Endodermal cell (in vitro differentiated cells): Measurements from ENCODE around the gene CAPG. TPM values are rescaled to one million over a fixed set of nuclear protein-coding genes. Genes with fewer than 3 reads are reported as not detected.
A peak's percentile ranks its signal among the peaks of the same experiment; 100 is the strongest.
"Not testable (repeated sequence)": the region's sequence is repeated elsewhere in the genome, so short reads cannot be mapped to it uniquely, and the experiment has no call there.

Experiments
- DNase-seq: peaks from one replicate; pipeline ENCODE4 v3.0.0-alpha.2; 2017
- H3K27ac ChIP-seq: 2 replicates; pipeline ENCODE4 v1.5.1; 2013; ENCODE audit warnings: mild to moderate bottlenecking, low read depth, low read length, moderate library complexity
- H3K27me3 ChIP-seq: 2 replicates; pipeline ENCODE4 v1.6.1; 2013; ENCODE audit warnings: mild to moderate bottlenecking, low read length, moderate library complexity; ENCODE audit not compliant: insufficient read depth, control insufficient read depth, poor library complexity, severe bottlenecking
- H3K36me3 ChIP-seq: 2 replicates; pipeline ENCODE4 v1.7.0; 2013; ENCODE audit warnings: mild to moderate bottlenecking, low read length, moderate library complexity; ENCODE audit not compliant: control insufficient read depth, insufficient read depth
- H3K4me1 ChIP-seq: one replicate; pipeline ENCODE4 v1.7.0; 2013; ENCODE audit warnings: low read length; ENCODE audit not compliant: control insufficient read depth, insufficient read depth
- H3K4me3 ChIP-seq: 2 replicates; pipeline ENCODE4 v1.5.1; 2013; ENCODE audit warnings: mild to moderate bottlenecking, low read length, moderate library complexity
- H3K9ac ChIP-seq: 2 replicates; pipeline ENCODE4 v1.6.1; 2013; ENCODE audit warnings: mild to moderate bottlenecking, low read length, moderate library complexity; ENCODE audit not compliant: poor library complexity, severe bottlenecking; ENCODE audit errors: extremely low read depth
- H3K9me3 ChIP-seq: 2 replicates; pipeline ENCODE4 v1.6.1; 2013; ENCODE audit warnings: mild to moderate bottlenecking, low read length, moderate library complexity; ENCODE audit not compliant: control insufficient read depth
- H3K27ac Mint-ChIP-seq: 2 replicates; pipeline ENCODE4 v1.8.0; 2020; ENCODE audit warnings: mixed read lengths
- H3K27me3 Mint-ChIP-seq: 2 replicates; pipeline ENCODE4 v1.8.0; 2021; ENCODE audit warnings: mild to moderate bottlenecking, mixed read lengths; ENCODE audit not compliant: insufficient read depth
- H3K36me3 Mint-ChIP-seq: 2 replicates; pipeline ENCODE4 v1.8.0; 2020; ENCODE audit warnings: low read depth, mixed read lengths
- H3K4me1 Mint-ChIP-seq: 2 replicates; pipeline ENCODE4 v1.8.0; 2020; ENCODE audit warnings: mixed read lengths
- H3K4me3 Mint-ChIP-seq: 2 replicates; pipeline ENCODE4 v1.8.0; 2020; ENCODE audit warnings: mild to moderate bottlenecking, moderate library complexity, mixed read lengths
- H3K9me3 Mint-ChIP-seq: 2 replicates; pipeline ENCODE4 v1.8.0; 2020; ENCODE audit warnings: mild to moderate bottlenecking, mixed read lengths
- CTCF ChIP-seq: fragments of 200-600 bp; sonication (generic); conservative IDR thresholded peaks from 2 replicates; pipeline ENCODE4 v1.5.0; 2021; ENCODE audit warnings: antibody characterized with exemption, mild to moderate bottlenecking
- WGBS, 2 experiments: methylation state at CpG; one replicate each; pipeline versions ENCODE4 v1.1.5 to v1.1.7; 2013; ENCODE audit warnings: missing lambda C conversion rate in 2 of 2, mixed read lengths in 1 of 2; ENCODE audit not compliant: insufficient coverage in 1 of 2, insufficient read length in 1 of 2; 5-methylcytosine and 5-hydroxymethylcytosine counted together
- total RNA-seq, 2 donors: library from RNA; stranded (reverse); fragmentation: NEBNext Ultra II Directional in 1 of 2; extraction: Animal tissue kit (Norgen Biotek cat#: 25700) in 1 of 2; gene quantifications; 2 replicates in 1 of 2; 3 replicates in 1 of 2; pipeline ENCODE4 v1.2.1, GENCODE V29; 2021

The CAPG gene
- total RNA-seq, 2 donors from 2014 or later: 104 to 119 TPM

GRCh38 chr2:85368921-85369320, 41.2 kb downstream of the CAPG start:
- H3K9me3 Mint-ChIP-seq: peaks cover 6% of the 10 kb centered on the region
- Histone ChIP-seq H3K9me3 (peaks cover 2% of the 10 kb centered on the region), H3K4me3 (no peak overlapping the region), H3K27ac (no peak overlapping the region), H3K27me3 (no peaks in the 10 kb centered on the region), H3K9ac (no peak overlapping the region), H3K36me3 (no peaks in the 10 kb centered on the region), H3K4me1 (no peaks in the 10 kb centered on the region)
- H3K36me3 Mint-ChIP-seq: peaks cover 13% of the 10 kb centered on the region
- no peaks in the 10 kb centered on the region for H3K27me3 Mint-ChIP-seq
- no peaks in the 10 kb centered on the region for H3K4me1 Mint-ChIP-seq
- no peak overlapping the region for H3K4me3 Mint-ChIP-seq
- TF ChIP-seq CTCF: no peak
- DNase-seq: no peak
- no peak overlapping the region for H3K27ac Mint-ChIP-seq

- Histone ChIP-seq H3K4me1 (no peaks in the 10 kb centered on the region), H3K9me3 (no peaks in the 10 kb centered on the region), H3K4me3 (no peak overlapping the region), H3K27me3 (no peaks in the 10 kb centered on the region), H3K9ac (no peak overlapping the region), H3K36me3 (peaks cover 2% of the 10 kb centered on the region), H3K27ac (no peak overlapping the region)
- Mint-ChIP-seq H3K4me3 (no peak overlapping the region), H3K27me3 (no peaks in the 10 kb centered on the region), H3K4me1 (no peaks in the 10 kb centered on the region), H3K36me3 (peaks cover 19% of the 10 kb centered on the region), H3K9me3 (peaks cover 5% of the 10 kb centered on the region), H3K27ac (no peak overlapping the region)
- WGBS, 2 experiments: 85 to 87% methylated on average over 5 of the region's 5 CpGs
- DNase-seq: no peak
- peak; percentile 35 for TF ChIP-seq CTCF
Measured at GRCh38 chr2:85367180-85367579, 43.0 kb downstream of the CAPG start.

- WGBS, 2 experiments: 88 to 94% methylated on average over 2 to 4 of the region's 5 CpGs
- H3K4me3 ChIP-seq, H3K9ac ChIP-seq, H3K4me1 ChIP-seq, H3K4me1 Mint-ChIP-seq, H3K27ac Mint-ChIP-seq, H3K27me3 ChIP-seq, H3K27ac ChIP-seq, H3K27me3 Mint-ChIP-seq, H3K9me3 Mint-ChIP-seq, H3K9me3 ChIP-seq, DNase-seq, H3K4me3 Mint-ChIP-seq: not testable (repeated sequence)
- peaks cover 19% of the 10 kb centered on the region for H3K36me3 ChIP-seq
- H3K36me3 Mint-ChIP-seq: peaks cover 19% of the 10 kb centered on the region
Measured at GRCh38 chr2:85362653-85363387, 47.3 kb downstream of the CAPG start.

GRCh38 chr2:85357736-85358135, 52.4 kb downstream of the CAPG start:
- H3K9me3 ChIP-seq: no peaks in the 10 kb centered on the region
- Mint-ChIP-seq H3K4me1 (peaks cover 21% of the 10 kb centered on the region), H3K9me3 (peaks cover 2% of the 10 kb centered on the region), H3K36me3 (peaks cover 13% of the 10 kb centered on the region), H3K27me3 (peaks cover 2% of the 10 kb centered on the region), H3K4me3 (no peak overlapping the region), H3K27ac (no peak overlapping the region)
- no peak for DNase-seq
- H3K27ac ChIP-seq: no peak overlapping the region
- H3K4me1 ChIP-seq: peaks cover 8% of the 10 kb centered on the region
- no peak overlapping the region for H3K9ac ChIP-seq
- 93 to 100% methylated on average over 3 of the region's 3 CpGs for WGBS, 2 experiments
- no peak overlapping the region for H3K4me3 ChIP-seq
- H3K36me3 ChIP-seq: peaks cover 25% of the 10 kb centered on the region
- H3K27me3 ChIP-seq: no peaks in the 10 kb centered on the region
- TF ChIP-seq CTCF: no peak
